HFFc6 (cell line): ENCODE data around the gene SRP72. TPM values are rescaled to one million over a fixed set of nuclear protein-coding genes. Genes with fewer than 3 reads are reported as not detected.

Experiments
- DNase-seq: peaks from one replicate; pipeline ENCODE4 v3.0.0-alpha.2; 2018
- H3K27ac Mint-ChIP-seq: 2 replicates; pipeline ENCODE4 v1.8.0; 2020; ENCODE audit warnings: mild to moderate bottlenecking, mixed read lengths
- H3K27me3 Mint-ChIP-seq: 2 replicates; pipeline ENCODE4 v1.8.0; 2021; ENCODE audit warnings: mild to moderate bottlenecking, moderate library complexity, mixed read lengths; ENCODE audit not compliant: insufficient read depth
- H3K36me3 Mint-ChIP-seq: 2 replicates; pipeline ENCODE4 v1.8.0; 2021; ENCODE audit warnings: low read depth, mixed read lengths
- H3K4me1 Mint-ChIP-seq: 2 replicates; pipeline ENCODE4 v1.8.0; 2020; ENCODE audit warnings: low read depth, mixed read lengths
- H3K4me3 Mint-ChIP-seq: 2 replicates; pipeline ENCODE4 v1.8.0; 2020; ENCODE audit warnings: mild to moderate bottlenecking, moderate library complexity, mixed read lengths
- H3K9me3 Mint-ChIP-seq: 2 replicates; pipeline ENCODE4 v1.8.0; 2020; ENCODE audit warnings: mild to moderate bottlenecking, mixed read lengths
- total RNA-seq, 6 experiments: library from RNA; stranded (reverse); fragmentation: NEBNext Ultra II Directional; extraction: Animal tissue kit (Norgen Biotek cat#: 25700); gene quantifications; 2 replicates in 1 of 6; 3 replicates in 5 of 6; pipeline ENCODE4 v1.2.3, GENCODE V29; 2021
- TF ChIP-seq, protein P1 (sequence below): fragments of 200-600 bp; sonication (generic); IDR thresholded peaks from 2 replicates; pipeline ENCODE4 v1.5.0; 2021; ENCODE audit warnings: antibody characterized with exemption, mild to moderate bottlenecking

The SRP72 gene
- total RNA-seq, 6 experiments from 2014 or later = 152 to 180 (median 166) TPM

DNA sequence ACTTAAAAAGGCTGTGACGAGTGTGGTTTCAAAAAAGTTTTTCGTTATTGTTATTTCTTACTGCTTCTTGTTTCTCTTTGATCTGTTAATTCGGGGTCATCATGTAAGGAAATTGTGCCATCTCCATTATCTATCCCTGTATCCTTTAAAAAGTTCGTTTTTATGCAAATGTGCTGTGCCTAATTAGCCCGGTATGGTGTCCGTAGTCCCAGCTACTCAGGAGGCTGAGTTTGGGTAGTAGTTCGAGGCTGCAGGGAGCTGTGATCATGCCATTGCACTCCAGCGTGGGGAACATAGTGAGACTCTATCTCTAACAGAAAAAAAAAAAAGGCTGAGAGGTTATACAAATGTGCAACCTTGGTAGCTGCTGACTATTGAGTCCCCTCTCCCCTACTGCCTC is 83.2 kb downstream of the SRP72 start:
- H3K27me3 Mint-ChIP-seq = peaks cover 7% of the 10 kb centered on the region
- H3K4me3 Mint-ChIP-seq = no peak overlapping the region
- TF ChIP-seq, protein P1, sequence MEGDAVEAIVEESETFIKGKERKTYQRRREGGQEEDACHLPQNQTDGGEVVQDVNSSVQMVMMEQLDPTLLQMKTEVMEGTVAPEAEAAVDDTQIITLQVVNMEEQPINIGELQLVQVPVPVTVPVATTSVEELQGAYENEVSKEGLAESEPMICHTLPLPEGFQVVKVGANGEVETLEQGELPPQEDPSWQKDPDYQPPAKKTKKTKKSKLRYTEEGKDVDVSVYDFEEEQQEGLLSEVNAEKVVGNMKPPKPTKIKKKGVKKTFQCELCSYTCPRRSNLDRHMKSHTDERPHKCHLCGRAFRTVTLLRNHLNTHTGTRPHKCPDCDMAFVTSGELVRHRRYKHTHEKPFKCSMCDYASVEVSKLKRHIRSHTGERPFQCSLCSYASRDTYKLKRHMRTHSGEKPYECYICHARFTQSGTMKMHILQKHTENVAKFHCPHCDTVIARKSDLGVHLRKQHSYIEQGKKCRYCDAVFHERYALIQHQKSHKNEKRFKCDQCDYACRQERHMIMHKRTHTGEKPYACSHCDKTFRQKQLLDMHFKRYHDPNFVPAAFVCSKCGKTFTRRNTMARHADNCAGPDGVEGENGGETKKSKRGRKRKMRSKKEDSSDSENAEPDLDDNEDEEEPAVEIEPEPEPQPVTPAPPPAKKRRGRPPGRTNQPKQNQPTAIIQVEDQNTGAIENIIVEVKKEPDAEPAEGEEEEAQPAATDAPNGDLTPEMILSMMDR = no peak
- no peak for DNase-seq
- H3K9me3 Mint-ChIP-seq = no peaks in the 10 kb centered on the region
- no peaks in the 10 kb centered on the region for H3K4me1 Mint-ChIP-seq
- H3K36me3 Mint-ChIP-seq = no peaks in the 10 kb centered on the region
- no peak overlapping the region for H3K27ac Mint-ChIP-seq

DNA sequence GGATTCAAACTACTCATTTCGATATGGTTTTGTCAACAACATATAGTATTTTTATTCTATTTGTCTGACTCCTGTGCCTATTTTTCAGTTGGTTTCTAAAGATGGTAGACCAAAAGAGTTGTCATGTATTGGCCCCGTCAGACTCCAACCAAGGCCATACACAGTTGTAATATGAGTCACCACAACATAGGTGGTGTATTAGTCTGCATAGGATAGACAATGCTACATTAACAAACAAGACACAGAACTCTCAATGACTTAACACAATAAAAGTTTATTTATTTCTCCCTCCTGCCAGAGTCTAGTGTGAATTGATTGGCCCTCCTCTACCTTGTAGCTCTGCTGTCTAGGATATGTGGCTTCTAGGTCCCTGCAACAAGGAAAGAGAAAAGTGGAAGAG is 84.1 kb downstream of the SRP72 start:
- TF ChIP-seq, protein P1 = no peak
- no peaks in the 10 kb centered on the region for H3K9me3 Mint-ChIP-seq
- H3K4me1 Mint-ChIP-seq = no peaks in the 10 kb centered on the region
- no peak for DNase-seq
- H3K27me3 Mint-ChIP-seq = peaks cover 7% of the 10 kb centered on the region
- no peak overlapping the region for H3K4me3 Mint-ChIP-seq
- no peaks in the 10 kb centered on the region for H3K36me3 Mint-ChIP-seq
- no peak overlapping the region for H3K27ac Mint-ChIP-seq

DNA sequence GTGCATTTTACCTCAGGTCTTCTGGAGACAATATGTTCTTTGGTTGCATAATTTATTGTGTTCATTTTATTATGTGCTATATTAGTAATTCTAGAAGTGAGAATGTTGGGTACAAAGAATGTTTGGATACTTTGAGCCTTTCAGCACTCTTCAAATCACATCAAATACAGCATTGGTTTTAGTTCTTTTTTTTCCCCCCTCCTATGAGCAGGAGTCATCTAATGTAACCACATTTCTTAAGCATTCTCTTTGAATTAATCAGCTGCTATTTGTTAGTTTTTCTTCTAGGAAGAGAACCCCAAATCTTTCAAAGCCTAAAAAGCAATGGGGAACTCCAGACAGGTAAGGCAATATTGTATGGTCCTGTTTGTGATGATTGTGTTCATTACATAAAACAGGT is 84.9 kb downstream of the SRP72 start:
- no peak overlapping the region for H3K27ac Mint-ChIP-seq
- H3K4me1 Mint-ChIP-seq = no peaks in the 10 kb centered on the region
- no peak overlapping the region for H3K4me3 Mint-ChIP-seq
- no peaks in the 10 kb centered on the region for H3K36me3 Mint-ChIP-seq
- H3K27me3 Mint-ChIP-seq = peaks cover 6% of the 10 kb centered on the region
- TF ChIP-seq, protein P1 = no peak
- no peak for DNase-seq
- H3K9me3 Mint-ChIP-seq = no peaks in the 10 kb centered on the region

Other genes starting within 250 kb of the SRP72 start
- 10 to 100 TPM in 1 of 6 experiments, 1 to 10 TPM in 5; 6.7 to 10.1 (median 8.4) TPM for gene AASDH, start 80.1 kb upstream of the SRP72 start, total RNA-seq
- 10 to 100 TPM; 19.3 to 26.3 (median 22.3) TPM for gene PPAT, start 32.0 kb upstream of the SRP72 start, total RNA-seq
- gene PAICS, start 31.4 kb upstream of the SRP72 start, total RNA-seq = 100 to 1,000 TPM; 136 to 177 (median 168) TPM
- under 1 TPM in 4 of 6 experiments, not detected in 2; 0.07 to 0.18 (median 0.12) TPM for gene ARL9, start 38.2 kb downstream of the SRP72 start, total RNA-seq
- not detected for gene HOPX, start 213.7 kb downstream of the SRP72 start, total RNA-seq